VCaP (cell line): ENCODE data around the gene NDUFB8.

Experiments used
- H3K27ac ChIP-seq: fragments of 450-650 bp; 2 replicates; pipeline ENCODE4 v1.5.1; 2017
- TF ChIP-seq, protein P1 (sequence below): fragments of 450-650 bp; conservative IDR thresholded peaks from 2 replicates; pipeline ENCODE4 v1.5.1; 2017; ENCODE audit warnings: mild to moderate bottlenecking, moderate library complexity

The NDUFB8 gene

DNA sequence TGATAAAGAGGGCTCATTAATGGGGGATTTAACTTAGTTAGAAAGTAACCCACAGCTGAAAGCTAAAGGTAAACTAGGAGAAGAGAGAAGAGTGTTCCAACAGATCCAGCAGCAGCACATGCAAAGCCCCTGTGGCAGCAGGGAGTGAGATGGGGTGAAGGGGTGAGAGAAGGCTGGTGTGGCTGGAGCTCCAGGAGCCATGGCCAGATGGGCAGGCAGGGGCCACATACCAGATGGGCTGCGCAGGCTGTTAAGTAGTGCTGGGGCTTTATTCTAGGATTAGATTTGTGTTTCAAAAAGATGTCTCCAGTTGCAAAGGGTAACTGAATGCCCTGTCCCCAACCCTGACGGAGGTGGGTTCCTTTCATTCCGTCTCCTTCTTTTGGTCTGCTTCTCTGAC lies 39.2 kb upstream of the NDUFB8 start:
- no peak overlapping the region for H3K27ac ChIP-seq
- TF ChIP-seq, protein P1, sequence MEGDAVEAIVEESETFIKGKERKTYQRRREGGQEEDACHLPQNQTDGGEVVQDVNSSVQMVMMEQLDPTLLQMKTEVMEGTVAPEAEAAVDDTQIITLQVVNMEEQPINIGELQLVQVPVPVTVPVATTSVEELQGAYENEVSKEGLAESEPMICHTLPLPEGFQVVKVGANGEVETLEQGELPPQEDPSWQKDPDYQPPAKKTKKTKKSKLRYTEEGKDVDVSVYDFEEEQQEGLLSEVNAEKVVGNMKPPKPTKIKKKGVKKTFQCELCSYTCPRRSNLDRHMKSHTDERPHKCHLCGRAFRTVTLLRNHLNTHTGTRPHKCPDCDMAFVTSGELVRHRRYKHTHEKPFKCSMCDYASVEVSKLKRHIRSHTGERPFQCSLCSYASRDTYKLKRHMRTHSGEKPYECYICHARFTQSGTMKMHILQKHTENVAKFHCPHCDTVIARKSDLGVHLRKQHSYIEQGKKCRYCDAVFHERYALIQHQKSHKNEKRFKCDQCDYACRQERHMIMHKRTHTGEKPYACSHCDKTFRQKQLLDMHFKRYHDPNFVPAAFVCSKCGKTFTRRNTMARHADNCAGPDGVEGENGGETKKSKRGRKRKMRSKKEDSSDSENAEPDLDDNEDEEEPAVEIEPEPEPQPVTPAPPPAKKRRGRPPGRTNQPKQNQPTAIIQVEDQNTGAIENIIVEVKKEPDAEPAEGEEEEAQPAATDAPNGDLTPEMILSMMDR, result no peak

DNA sequence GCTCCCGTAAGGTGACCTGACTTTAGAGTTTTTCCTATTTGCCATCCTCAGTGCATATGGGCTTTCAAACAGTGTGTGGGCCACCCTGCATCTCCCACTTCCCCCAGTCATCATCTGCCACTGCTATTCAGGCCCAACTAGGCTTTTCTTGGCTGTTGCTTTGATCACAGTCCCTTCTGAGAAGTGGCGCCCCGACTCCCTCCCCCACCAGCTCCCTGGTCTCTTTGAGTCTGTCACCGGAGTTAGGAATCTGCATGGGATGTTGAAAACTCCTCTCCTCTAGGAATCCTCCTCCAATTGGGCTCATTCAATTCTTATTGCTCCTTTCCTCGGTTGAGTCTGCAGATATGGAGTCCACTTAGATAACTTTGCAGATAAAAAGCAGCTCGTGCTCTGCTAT lies 38.2 kb upstream of the NDUFB8 start:
- no peak overlapping the region for H3K27ac ChIP-seq
- TF ChIP-seq, protein P1, result no peak

DNA sequence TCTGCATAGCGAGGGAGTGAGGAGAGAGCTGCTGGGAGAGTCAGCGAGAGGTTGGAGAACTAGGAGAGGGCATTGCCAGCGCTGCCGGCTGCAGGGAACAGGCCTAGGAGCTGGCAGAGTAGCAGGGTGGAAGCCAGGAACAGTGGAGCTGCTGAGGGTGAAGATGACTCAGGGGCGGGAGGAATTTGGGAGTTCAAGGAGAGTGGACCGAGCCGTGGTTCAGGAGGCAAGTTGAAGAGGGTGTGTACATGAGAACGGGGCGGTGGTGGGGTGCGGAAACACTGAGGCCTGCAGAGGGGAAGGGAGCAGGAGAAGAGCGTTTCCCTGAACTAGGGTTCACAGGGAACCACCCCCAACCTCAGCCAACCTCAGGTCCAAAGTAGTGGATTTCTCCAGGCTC lies 37.6 kb upstream of the NDUFB8 start:
- TF ChIP-seq, protein P1, result no peak
- no peak overlapping the region for H3K27ac ChIP-seq

DNA sequence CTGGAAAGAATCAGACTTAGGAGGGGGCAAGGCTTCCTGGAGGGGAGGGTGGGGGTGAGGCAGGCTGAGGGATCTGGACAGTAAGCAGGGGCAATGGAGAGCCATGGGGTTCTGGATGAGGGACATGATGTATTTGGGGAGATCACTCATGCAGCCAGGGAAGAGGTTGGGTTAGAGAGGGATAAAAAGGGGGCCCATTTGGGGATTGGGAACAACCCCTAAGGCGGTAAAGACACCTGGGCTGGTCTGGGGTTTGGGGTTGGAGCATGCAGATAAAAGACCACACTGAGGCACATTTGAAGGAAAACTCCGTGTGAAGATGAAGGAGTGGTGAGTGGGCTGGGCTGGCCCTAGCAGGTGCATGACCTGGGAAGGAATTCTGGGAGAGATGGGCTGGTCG lies 36.9 kb upstream of the NDUFB8 start:
- TF ChIP-seq, protein P1, result no peak
- H3K27ac ChIP-seq, result no peak overlapping the region

DNA sequence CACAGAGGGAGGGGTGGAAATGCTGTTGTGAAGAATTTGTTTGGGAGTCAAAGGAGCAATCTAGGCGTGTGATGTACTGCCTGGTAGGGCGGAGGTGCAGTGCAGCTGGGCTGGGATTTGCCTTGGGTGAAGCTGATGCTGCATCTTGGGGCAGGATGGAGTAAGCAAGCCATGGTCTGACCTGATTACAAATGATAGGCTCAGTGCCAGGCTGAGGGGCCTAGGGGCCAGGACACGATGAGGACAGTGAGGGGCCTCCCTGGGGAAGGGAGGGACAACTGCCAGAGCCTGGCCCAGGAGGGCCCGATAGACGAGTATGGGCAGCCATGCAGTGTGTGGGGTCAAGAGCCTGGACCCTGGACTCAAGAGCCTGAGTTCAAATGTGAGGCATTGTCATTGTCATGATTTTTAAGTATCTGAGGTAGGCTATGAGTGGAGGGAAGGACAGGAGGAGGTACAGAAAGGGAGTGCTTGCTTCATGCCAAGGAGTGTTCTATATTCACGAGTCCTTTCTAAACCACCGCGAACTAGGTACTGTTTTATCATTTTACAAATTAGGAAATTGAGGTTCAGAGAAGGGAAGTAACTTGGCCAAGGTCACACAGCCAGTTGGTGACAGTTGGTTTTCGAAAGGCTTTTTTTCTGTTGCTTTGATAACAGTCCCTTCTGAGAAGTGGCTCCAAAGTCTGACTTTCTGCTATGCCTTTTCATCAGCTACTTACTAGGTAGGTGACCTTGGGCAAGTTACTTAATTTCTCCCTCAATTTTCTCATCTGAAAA lies 35.7 kb upstream of the NDUFB8 start:
- no peak overlapping the region for H3K27ac ChIP-seq
- TF ChIP-seq, protein P1, result no peak

DNA sequence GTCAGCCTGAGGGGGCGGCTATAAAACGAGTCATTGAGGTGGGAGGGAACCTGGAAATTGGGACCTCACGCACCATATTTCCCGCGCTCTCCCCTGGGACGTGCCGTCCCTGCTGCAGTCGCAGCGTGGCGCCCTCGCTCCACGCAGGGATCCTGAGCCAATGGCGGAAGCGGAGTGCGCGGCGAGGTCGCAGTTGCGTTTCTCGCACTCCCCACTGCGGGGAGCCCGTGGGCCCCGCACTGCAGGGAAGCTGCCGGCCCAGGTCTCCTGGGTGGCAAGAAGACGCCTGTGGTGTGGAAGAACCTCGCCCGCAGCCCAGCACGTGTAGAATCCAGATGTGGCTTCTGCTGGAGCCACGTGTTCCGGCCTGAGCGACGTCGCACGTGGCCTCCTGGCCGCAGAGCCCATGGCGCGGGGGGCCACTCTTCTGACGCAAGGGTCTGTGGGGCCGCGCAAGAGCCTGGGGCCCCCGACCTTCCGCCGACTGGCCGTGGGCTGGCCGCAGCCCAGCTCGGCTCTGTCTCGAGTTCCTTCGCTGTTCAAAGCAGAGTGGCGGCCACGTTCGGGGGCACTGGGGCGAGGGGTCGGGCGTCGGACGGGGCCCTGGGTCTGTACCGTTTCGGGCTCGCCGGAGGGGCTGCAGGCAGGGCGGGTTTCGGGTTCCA lies 32.5 kb upstream of the NDUFB8 start:
- TF ChIP-seq, protein P1, result peak; percentile 100
- H3K27ac ChIP-seq, result no peak overlapping the region

DNA sequence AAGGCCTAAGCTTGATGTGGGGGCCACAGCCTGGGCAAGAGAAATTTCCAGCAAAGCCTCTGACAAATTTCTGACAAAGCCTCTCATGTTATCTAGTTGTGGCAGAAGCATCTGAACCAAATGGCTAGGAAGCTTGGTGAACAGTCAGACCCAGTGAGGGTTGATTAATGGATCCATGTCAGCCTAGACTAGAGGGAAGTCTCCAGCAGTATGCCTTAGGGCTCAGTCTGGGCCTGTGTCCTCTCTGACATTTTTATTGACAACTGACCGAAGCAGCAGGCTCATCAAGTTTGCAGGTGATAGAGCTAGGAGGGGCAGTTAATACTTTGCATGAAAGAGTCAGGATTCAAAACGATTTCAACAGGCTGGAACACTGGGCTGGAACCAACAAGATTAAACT lies 31.3 kb upstream of the NDUFB8 start:
- TF ChIP-seq, protein P1, result no peak
- no peak overlapping the region for H3K27ac ChIP-seq
